ENCODE measurements around the gene RASA2. TPM values are rescaled to one million over a fixed set of nuclear protein-coding genes. Genes with fewer than 3 reads are reported as not detected.
"Not testable (repeated sequence)": the region's sequence is repeated elsewhere in the genome, so short reads cannot be mapped to it uniquely, and the experiment has no call there.

The RASA2 gene
- total and polyA plus RNA-seq, 4 donors: 6.9 to 26.1 (median 16.6) TPM

DNA sequence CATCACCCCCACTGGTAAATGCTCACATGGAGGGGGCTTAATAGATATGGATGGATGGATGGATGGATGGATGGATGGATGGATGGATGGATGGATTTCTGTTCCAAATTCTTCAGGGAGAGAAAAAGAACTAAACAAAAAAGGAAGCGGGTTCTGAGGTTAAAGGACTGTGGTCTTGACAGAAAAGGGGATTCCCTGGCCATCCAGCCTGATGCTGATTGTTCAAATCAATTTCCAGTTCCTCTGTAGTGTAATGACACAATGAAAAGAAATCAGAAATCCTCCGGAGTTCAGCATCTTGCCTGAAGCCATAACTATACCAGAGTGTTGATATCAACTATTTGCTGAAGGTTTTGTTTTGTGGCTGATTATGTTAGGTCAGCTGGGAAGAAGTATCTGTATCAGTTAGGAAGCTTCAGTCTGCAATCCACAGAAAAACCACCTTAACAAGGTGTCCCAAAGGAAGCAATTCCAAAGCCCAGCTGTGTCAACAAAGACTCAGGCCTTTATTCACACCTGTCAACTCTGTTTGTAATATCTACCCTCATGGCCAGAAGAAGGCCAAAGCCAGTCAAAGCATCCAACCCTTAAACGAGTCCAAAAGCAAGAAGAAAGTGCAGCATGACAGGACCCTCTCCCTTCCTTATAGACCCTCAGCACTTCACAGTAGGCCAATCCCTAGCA is 24.5 kb upstream of the RASA2 start:
- intact Hi-C loops (cut with DNase I): no loop called here
- DNase-seq: no peak
- no peak for ATAC-seq (ENCODE audit: low FRiP score)
- no peak overlapping the region for H3K27ac ChIP-seq (ENCODE audit: low read depth in 1 of 2, low read length in 2 of 2)
- no peaks in the 10 kb centered on the region for H3K36me3 ChIP-seq (ENCODE audit: control insufficient read depth in 1 of 2, insufficient read depth in 2 of 2, low read length in 1 of 2)
- no peaks in the 10 kb centered on the region for H3K27me3 ChIP-seq (ENCODE audit: control insufficient read depth in 1 of 2, insufficient read depth in 2 of 2, low read length in 1 of 2)
- no peaks in the 10 kb centered on the region for H3K4me1 ChIP-seq (ENCODE audit: control insufficient read depth in 1 of 2, insufficient read depth in 2 of 2, low read length in 2 of 2)
- H3K4me3 ChIP-seq (ENCODE audit: low read length in 2 of 2): no peak overlapping the region
- no peaks in the 10 kb centered on the region for H3K9me3 ChIP-seq (ENCODE audit: control insufficient read depth, low read length)
- 81 to 86% methylated on average over 3 of the region's 3 CpGs for WGBS, 2 donors

- Histone ChIP-seq H3K27ac (ENCODE audit: low read depth in 1 of 2, low read length in 2 of 2) (no peak overlapping the region), H3K36me3 (ENCODE audit: control insufficient read depth in 1 of 2, insufficient read depth in 2 of 2, low read length in 1 of 2) (no peaks in the 10 kb centered on the region), H3K27me3 (ENCODE audit: control insufficient read depth in 1 of 2, insufficient read depth in 2 of 2, low read length in 1 of 2) (no peaks in the 10 kb centered on the region), H3K4me3 (ENCODE audit: low read length in 2 of 2) (no peak overlapping the region), H3K4me1 (ENCODE audit: control insufficient read depth in 1 of 2, insufficient read depth in 2 of 2, low read length in 2 of 2) (no peaks in the 10 kb centered on the region), H3K9me3 (ENCODE audit: control insufficient read depth, low read length) (no peaks in the 10 kb centered on the region)
- intact Hi-C loops (cut with DNase I): no loop called here
- 4 to 11% methylated on average over 2 of the region's 2 CpGs for WGBS, 2 donors
- DNase-seq: no peak
- ATAC-seq (ENCODE audit: low FRiP score): no peak
Observed at GRCh38 chr3:141465221-141465620, 21.6 kb upstream of the RASA2 start.

- Histone ChIP-seq H3K9me3 (ENCODE audit: control insufficient read depth, low read length) (no peaks in the 10 kb centered on the region), H3K27ac (ENCODE audit: low read depth in 1 of 2, low read length in 2 of 2) (no peak overlapping the region), H3K36me3 (ENCODE audit: control insufficient read depth in 1 of 2, insufficient read depth in 2 of 2, low read length in 1 of 2) (no peaks in the 10 kb centered on the region), H3K4me3 (ENCODE audit: low read length in 2 of 2) (no peak overlapping the region), H3K27me3 (ENCODE audit: control insufficient read depth in 1 of 2, insufficient read depth in 2 of 2, low read length in 1 of 2) (no peaks in the 10 kb centered on the region), H3K4me1 (ENCODE audit: control insufficient read depth in 1 of 2, insufficient read depth in 2 of 2, low read length in 2 of 2) (no peaks in the 10 kb centered on the region)
- intact Hi-C loops (cut with DNase I): no loop called here
- 80 to 95% methylated on average over 3 of the region's 3 CpGs for WGBS, 2 donors
- ATAC-seq (ENCODE audit: low FRiP score) (no peak), DNase-seq (no peak)
Observed at GRCh38 chr3:141466633-141467169, 20.1 kb upstream of the RASA2 start.

DNA sequence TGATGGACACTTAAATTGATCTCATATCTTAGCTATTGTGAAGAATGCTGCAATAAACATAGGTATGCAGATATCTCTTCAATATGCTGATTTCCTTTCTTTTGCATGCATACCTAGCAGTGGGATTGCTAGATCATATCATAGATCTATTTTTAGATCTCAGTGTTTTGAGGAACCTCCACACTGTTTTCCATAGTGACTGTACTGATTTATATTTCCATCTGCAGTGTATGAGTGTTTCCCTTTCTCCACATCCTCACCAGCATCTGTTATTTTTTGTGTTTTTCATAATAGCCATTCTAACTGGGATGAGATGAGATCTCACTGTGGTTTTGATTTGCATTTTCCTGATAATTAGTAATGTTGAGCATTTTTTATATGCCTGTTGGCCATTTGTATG is 17.1 kb upstream of the RASA2 start:
- no peaks in the 10 kb centered on the region for H3K27me3 ChIP-seq (ENCODE audit: control insufficient read depth in 1 of 2, insufficient read depth in 2 of 2, low read length in 1 of 2)
- no peak for DNase-seq
- no peaks in the 10 kb centered on the region for H3K4me1 ChIP-seq (ENCODE audit: control insufficient read depth in 1 of 2, insufficient read depth in 2 of 2, low read length in 2 of 2)
- no peaks in the 10 kb centered on the region for H3K36me3 ChIP-seq (ENCODE audit: control insufficient read depth in 1 of 2, insufficient read depth in 2 of 2, low read length in 1 of 2)
- H3K9me3 ChIP-seq (ENCODE audit: control insufficient read depth, low read length): no peaks in the 10 kb centered on the region
- intact Hi-C loops (cut with DNase I): no loop called here
- H3K27ac ChIP-seq (ENCODE audit: low read depth in 1 of 2, low read length in 2 of 2): no peak overlapping the region
- no peak for ATAC-seq (ENCODE audit: low FRiP score)
- no peak overlapping the region for H3K4me3 ChIP-seq (ENCODE audit: low read length in 2 of 2)

DNA sequence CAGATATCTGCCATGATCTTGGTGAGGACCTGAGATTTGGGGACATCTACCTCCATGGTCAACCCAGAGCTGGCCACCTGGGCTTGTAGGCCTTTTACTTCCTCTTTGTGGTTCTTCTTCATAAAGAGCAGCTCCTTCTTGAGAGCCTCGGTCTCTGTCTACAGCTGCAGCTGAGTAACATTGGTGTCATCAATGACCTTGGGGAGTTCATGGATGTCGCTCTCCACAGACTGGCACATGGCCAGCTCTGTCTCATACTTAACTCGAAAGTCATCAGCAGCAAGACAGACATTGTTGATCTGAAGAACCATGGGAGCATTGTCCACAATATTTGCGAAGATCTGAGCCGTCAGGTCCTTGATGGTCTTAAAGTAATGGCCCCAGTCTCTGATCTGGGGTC is 15.7 kb upstream of the RASA2 start:
- ATAC-seq (ENCODE audit: low FRiP score) (no peak), DNase-seq (no peak)
- Histone ChIP-seq H3K4me3 (ENCODE audit: low read length in 2 of 2) (no peak overlapping the region), H3K27ac (ENCODE audit: low read depth in 1 of 2, low read length in 2 of 2) (no peak overlapping the region), H3K36me3 (ENCODE audit: control insufficient read depth in 1 of 2, insufficient read depth in 2 of 2, low read length in 1 of 2) (no peaks in the 10 kb centered on the region), H3K4me1 (ENCODE audit: control insufficient read depth in 1 of 2, insufficient read depth in 2 of 2, low read length in 2 of 2) (no peaks in the 10 kb centered on the region), H3K9me3 (ENCODE audit: control insufficient read depth, low read length) (no peaks in the 10 kb centered on the region), H3K27me3 (ENCODE audit: control insufficient read depth in 1 of 2, insufficient read depth in 2 of 2, low read length in 1 of 2) (no peaks in the 10 kb centered on the region)
- 95 to 98% methylated on average over 5 of the region's 5 CpGs for WGBS, 2 donors
- intact Hi-C loops (cut with DNase I): no loop called here

- no peaks in the 10 kb centered on the region for H3K4me1 ChIP-seq (ENCODE audit: control insufficient read depth in 1 of 2, insufficient read depth in 2 of 2, low read length in 2 of 2)
- intact Hi-C loops (cut with DNase I): loop anchor here in 1 of 2 donors (2.0 kb wide), 1 partner anchor 43 kb away; no protein-coding TSS in a partner anchor
- no peaks in the 10 kb centered on the region for H3K27me3 ChIP-seq (ENCODE audit: control insufficient read depth in 1 of 2, insufficient read depth in 2 of 2, low read length in 1 of 2)
- H3K36me3 ChIP-seq (ENCODE audit: control insufficient read depth in 1 of 2, insufficient read depth in 2 of 2, low read length in 1 of 2): no peaks in the 10 kb centered on the region
- no peak overlapping the region for H3K27ac ChIP-seq (ENCODE audit: low read depth in 1 of 2, low read length in 2 of 2)
- H3K9me3 ChIP-seq (ENCODE audit: control insufficient read depth, low read length): no peaks in the 10 kb centered on the region
- 95 to 96% methylated on average over 2 of the region's 2 CpGs for WGBS, 2 donors
- ATAC-seq (ENCODE audit: low FRiP score): no peak
- DNase-seq: no peak
- H3K4me3 ChIP-seq (ENCODE audit: low read length in 2 of 2): no peak overlapping the region
Observed at GRCh38 chr3:141476033-141476432, 10.8 kb upstream of the RASA2 start.

DNA sequence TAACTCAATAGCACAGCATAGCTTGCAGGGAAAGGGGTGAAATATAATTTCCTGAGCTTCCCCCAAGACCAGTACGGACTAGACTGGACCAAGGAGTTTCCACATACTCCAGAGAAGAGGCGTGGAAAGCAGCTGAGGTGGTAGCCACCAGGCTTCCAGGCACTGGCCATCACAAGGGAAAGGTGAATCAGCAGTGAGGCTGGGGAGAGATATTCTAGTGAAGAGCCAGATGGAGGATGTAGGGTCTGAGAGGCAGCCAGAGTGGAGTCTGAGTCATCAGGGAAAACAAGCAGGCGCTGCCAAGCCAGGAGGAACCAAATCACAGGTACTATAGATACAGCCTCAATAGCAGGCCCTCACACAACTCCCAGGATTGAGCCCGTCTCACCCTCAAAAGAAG is 9.6 kb upstream of the RASA2 start:
- intact Hi-C loops (cut with DNase I): loop anchor here in 1 of 2 donors (2.0 kb wide), 1 partner anchor 42 kb away; no protein-coding TSS in a partner anchor
- no peaks in the 10 kb centered on the region for H3K36me3 ChIP-seq (ENCODE audit: control insufficient read depth in 1 of 2, insufficient read depth in 2 of 2, low read length in 1 of 2)
- ATAC-seq (ENCODE audit: low FRiP score): no peak

DNA sequence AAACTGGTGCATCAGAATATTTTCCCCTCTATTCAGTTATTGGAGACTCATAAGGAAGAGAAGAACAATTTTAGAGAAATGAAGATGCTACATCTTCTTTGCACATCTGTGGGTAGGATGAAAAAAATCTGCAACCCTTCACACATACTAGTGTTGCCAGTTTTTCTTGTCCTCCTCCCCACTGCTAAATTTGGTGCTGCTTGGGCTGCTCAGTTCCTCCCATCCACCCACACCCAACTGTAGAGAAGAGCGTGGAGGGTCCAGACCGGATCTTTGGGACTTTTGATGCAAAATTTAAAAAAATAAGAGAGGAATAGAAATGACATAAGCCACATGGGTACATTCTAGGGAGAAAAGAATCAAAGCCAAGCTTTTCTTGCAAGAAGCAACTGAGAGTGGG is 8.7 kb upstream of the RASA2 start:
- H3K36me3 ChIP-seq (ENCODE audit: control insufficient read depth in 1 of 2, insufficient read depth in 2 of 2, low read length in 1 of 2): no peaks in the 10 kb centered on the region
- no peak for ATAC-seq (ENCODE audit: low FRiP score)
- H3K4me1 ChIP-seq (ENCODE audit: control insufficient read depth in 1 of 2, insufficient read depth in 2 of 2, low read length in 2 of 2): no peaks in the 10 kb centered on the region
- intact Hi-C loops (cut with DNase I): no loop called here
- no peaks in the 10 kb centered on the region for H3K9me3 ChIP-seq (ENCODE audit: control insufficient read depth, low read length)
- WGBS, 2 donors: 62 to 86% methylated on average over 2 of the region's 2 CpGs
- DNase-seq: no peak
- H3K27ac ChIP-seq (ENCODE audit: low read depth in 1 of 2, low read length in 2 of 2): no peak overlapping the region
- no peak overlapping the region for H3K4me3 ChIP-seq (ENCODE audit: low read length in 2 of 2)
- no peaks in the 10 kb centered on the region for H3K27me3 ChIP-seq (ENCODE audit: control insufficient read depth in 1 of 2, insufficient read depth in 2 of 2, low read length in 1 of 2)

More for the DNA sequence above, 9.6 kb upstream of the RASA2 start:
- no peak overlapping the region for H3K4me3 ChIP-seq (ENCODE audit: low read length in 2 of 2)
- 94% methylated on average over 4 of the region's 4 CpGs for WGBS, 2 donors
- H3K27ac ChIP-seq (ENCODE audit: low read depth in 1 of 2, low read length in 2 of 2): no peak overlapping the region
- no peaks in the 10 kb centered on the region for H3K4me1 ChIP-seq (ENCODE audit: control insufficient read depth in 1 of 2, insufficient read depth in 2 of 2, low read length in 2 of 2)
- H3K9me3 ChIP-seq (ENCODE audit: control insufficient read depth, low read length): no peaks in the 10 kb centered on the region
- DNase-seq: no peak
- no peaks in the 10 kb centered on the region for H3K27me3 ChIP-seq (ENCODE audit: control insufficient read depth in 1 of 2, insufficient read depth in 2 of 2, low read length in 1 of 2)

- WGBS, 2 donors: 90 to 96% methylated on average over 1 of the region's 1 CpG
- intact Hi-C loops (cut with DNase I); H3K4me3 ChIP-seq (ENCODE audit: low read length in 2 of 2); H3K27ac ChIP-seq (ENCODE audit: low read depth in 1 of 2, low read length in 2 of 2); H3K4me1 ChIP-seq (ENCODE audit: control insufficient read depth in 1 of 2, insufficient read depth in 2 of 2, low read length in 2 of 2); H3K36me3 ChIP-seq (ENCODE audit: control insufficient read depth in 1 of 2, insufficient read depth in 2 of 2, low read length in 1 of 2); DNase-seq; H3K9me3 ChIP-seq (ENCODE audit: control insufficient read depth, low read length); ATAC-seq (ENCODE audit: low FRiP score); H3K27me3 ChIP-seq (ENCODE audit: control insufficient read depth in 1 of 2, insufficient read depth in 2 of 2, low read length in 1 of 2): not testable (repeated sequence)
Observed at GRCh38 chr3:141478840-141479239, 8.0 kb upstream of the RASA2 start.
